Stomach (tissue), 9 donors: ENCODE measurements around the gene OSBPL6. TPM values are rescaled to one million over a fixed set of nuclear protein-coding genes. Genes with fewer than 3 reads are reported as not detected.
A peak's percentile ranks its signal among the peaks of the same experiment; 100 is the strongest.

Experiments
- DNase-seq, 2 donors: peaks; one replicate each; pipeline versions ENCODE4 v3.0.0 to v3.0.0-alpha.2; 2013 to 2019
- H3K27ac ChIP-seq, 5 donors: fragments of 200-600 bp in 4 of 5; sonication (generic) in 4 of 5; one replicate each; pipeline ENCODE4 v1.5.1; 2013 to 2019; ENCODE audit warnings: mild to moderate bottlenecking in 1 of 5, moderate library complexity in 1 of 5
- H3K27me3 ChIP-seq, 3 donors: fragments of 200-600 bp; sonication (generic); one replicate each; pipeline ENCODE4 v1.5.1; 2017 to 2019; ENCODE audit warnings: mixed run types in 1 of 3
- H3K36me3 ChIP-seq, 4 donors: fragments of 200-600 bp; sonication (generic); 1 replicate in 3 of 4; 2 replicates in 1 of 4; pipeline ENCODE4 v1.5.1; 2016 to 2019
- H3K4me1 ChIP-seq, 4 donors: fragments of 200-600 bp; sonication (generic); one replicate each; pipeline ENCODE4 v1.5.1; 2016 to 2019
- H3K4me3 ChIP-seq, 4 donors: fragments of 200-600 bp; sonication (generic) in 3 of 4; one replicate each; pipeline ENCODE4 v1.5.1; 2016 to 2019; ENCODE audit warnings: mild to moderate bottlenecking in 1 of 4
- H3K9me3 ChIP-seq, 4 donors: fragments of 200-600 bp; sonication (generic); one replicate each; pipeline ENCODE4 v1.5.1; 2016 to 2019
- CTCF ChIP-seq, 7 experiments: fragments of 450-650 bp in 4 of 7; fragments of 200-600 bp in 3 of 7; sonication (generic) in 3 of 7; IDR thresholded peaks; one replicate each; pipeline ENCODE4 v1.5.1; 2016 to 2019; ENCODE audit warnings: antibody characterized with exemption in 7 of 7, control low read depth in 2 of 7, mild to moderate bottlenecking in 1 of 7
- EP300 ChIP-seq: sonication (generic); formaldehyde crosslinking; IDR thresholded peaks from one replicate; pipeline ENCODE4 v1.6.1; 2017; ENCODE audit warnings: antibody characterized with exemption
- POLR2A ChIP-seq, 4 donors: fragments of 450-650 bp; IDR thresholded peaks; one replicate each; pipeline ENCODE4 v1.6.1; 2016; ENCODE audit warnings: antibody characterized with exemption in 4 of 4, control low read depth in 2 of 4, mild to moderate bottlenecking in 1 of 4, moderate library complexity in 1 of 4
- POLR2AphosphoS5 ChIP-seq, 3 donors: sonication (generic); formaldehyde crosslinking; IDR thresholded peaks; one replicate each; pipeline ENCODE4 v1.6.1; 2016; ENCODE audit warnings: antibody characterized with exemption in 3 of 3
- WGBS, 5 donors: extraction: QIAGEN DNeasy Blood & Tissue Kit in 3 of 5; methylation state at CpG; one replicate each; pipeline versions ENCODE4 v1.1.5 to v1.1.7; 2013 to 2018; 5-methylcytosine and 5-hydroxymethylcytosine counted together
- intact Hi-C: fragments of 100-400 bp; cut with DNase I; formaldehyde crosslinking; loops from one replicate; pipeline ENCODE4 v1.15.1; 2023; ENCODE audit warnings: low total_unique reads
- polyA plus RNA-seq, 3 donors: library from polyadenylated mRNA; stranded (reverse); fragments of 200-250 nt; gene quantifications; one replicate each; pipeline ENCODE4 v1.2.3, GENCODE V29; 2013
- total RNA-seq, 5 donors: library from RNA; depleted of rRNA; stranded (reverse); fragments of >200 nt; gene quantifications; one replicate each; pipeline versions ENCODE4 v1.1.0 to v1.2.3, GENCODE V29; 2014 to 2016
- donor health status: healthy with polysubstance abuse.
- donor health status: Bipolar disorder and iron deficiency.
- donor health status: healthy.

The OSBPL6 gene
- total and polyA plus RNA-seq, 8 donors = 0.29 to 77.6 (median 0.98) TPM

DNA sequence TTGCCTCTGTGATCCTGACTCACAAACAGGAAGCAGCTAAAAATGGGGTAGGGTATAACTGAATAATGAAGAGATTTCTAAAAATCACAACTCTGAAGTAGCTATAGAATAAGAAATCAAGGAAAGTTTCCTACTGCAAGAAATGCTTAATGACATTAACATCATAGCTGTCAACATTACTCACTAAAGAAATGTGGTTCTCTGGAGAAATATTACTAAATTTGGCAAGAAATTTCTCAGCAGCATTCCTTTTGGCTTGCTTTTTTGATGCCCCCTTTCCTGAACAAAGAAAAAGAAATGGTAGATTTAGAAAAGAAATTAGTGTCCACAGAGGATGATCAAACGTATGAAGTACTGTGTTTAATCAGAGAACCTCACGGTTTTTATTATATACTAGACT lies 247.1 kb downstream of the OSBPL6 start:
- DNase-seq = no peak
- TF ChIP-seq POLR2AphosphoS5 (IDR thresholded peaks at IDR 0.05) (no peak), CTCF (IDR thresholded peaks at IDR 0.05) (no peak), EP300 (no peak), POLR2A (IDR thresholded peaks at IDR 0.05) (no peak)
- intact Hi-C loops = no loop called here
- Histone ChIP-seq H3K27ac (no peak overlapping the region), H3K36me3 (peaks cover 45 to 100% (median 98%) of the 10 kb centered on the region in 4 donors), H3K27me3 (no peaks in the 10 kb centered on the region), H3K4me3 (no peak overlapping the region), H3K9me3 (no peaks in the 10 kb centered on the region), H3K4me1 (no peaks in the 10 kb centered on the region)
- 60 to 85% (median 79%) methylated on average over 2 of the region's 2 CpGs for WGBS, 5 donors

DNA sequence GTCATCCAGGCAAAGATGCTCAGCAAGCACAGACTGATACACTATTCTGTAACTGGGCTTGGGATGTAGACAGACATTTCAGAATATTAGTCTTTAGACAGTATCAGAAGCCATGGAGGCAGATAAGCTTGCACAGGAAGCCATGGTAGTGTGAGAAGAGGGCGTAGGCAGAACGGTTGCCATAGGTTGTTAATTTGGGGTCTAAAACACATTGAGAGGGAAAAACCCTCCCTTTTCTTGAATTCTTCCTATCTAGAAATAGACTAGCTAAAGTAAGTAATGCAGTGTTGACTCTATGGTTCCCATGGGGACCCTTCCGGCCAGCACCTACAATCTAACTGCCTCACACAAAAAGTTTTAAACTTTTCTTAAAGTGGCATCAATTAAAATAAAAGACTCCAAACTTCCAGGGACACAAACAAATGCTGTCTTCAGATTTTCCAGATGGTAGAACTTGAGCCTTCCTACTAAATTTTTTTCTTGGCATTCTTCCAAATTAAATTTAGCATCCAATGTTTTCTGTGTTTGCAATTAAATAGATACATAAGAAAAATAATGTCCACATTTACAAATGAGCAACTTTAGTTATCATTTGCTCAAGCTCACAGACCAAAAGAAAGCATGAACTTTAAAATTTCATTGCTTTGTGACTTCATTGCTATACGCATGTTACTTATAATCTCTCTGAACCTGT lies 254.8 kb downstream of the OSBPL6 start:
- Histone ChIP-seq H3K27me3 (no peaks in the 10 kb centered on the region), H3K36me3 (peaks cover 16 to 45% (median 40%) of the 10 kb centered on the region in 4 donors), H3K27ac (peak overlapping the region in 1 of 5 donors; percentile 99), H3K4me3 (peak overlapping the region; percentile 70 to 94 (median 83)), H3K9me3 (no peaks in the 10 kb centered on the region), H3K4me1 (peaks cover 7 to 40% (median 24%) of the 10 kb centered on the region in 4 donors)
- intact Hi-C loops = no loop called here
- WGBS, 5 donors = 62 to 70% (median 68%) methylated on average over 4 of the region's 4 CpGs
- DNase-seq = peak in 1 of 2 donors; percentile 41
- TF ChIP-seq POLR2AphosphoS5 (IDR thresholded peaks at IDR 0.05) (no peak), EP300 (no peak), POLR2A (IDR thresholded peaks at IDR 0.05) (no peak), CTCF (IDR thresholded peaks at IDR 0.05) (no peak)

DNA sequence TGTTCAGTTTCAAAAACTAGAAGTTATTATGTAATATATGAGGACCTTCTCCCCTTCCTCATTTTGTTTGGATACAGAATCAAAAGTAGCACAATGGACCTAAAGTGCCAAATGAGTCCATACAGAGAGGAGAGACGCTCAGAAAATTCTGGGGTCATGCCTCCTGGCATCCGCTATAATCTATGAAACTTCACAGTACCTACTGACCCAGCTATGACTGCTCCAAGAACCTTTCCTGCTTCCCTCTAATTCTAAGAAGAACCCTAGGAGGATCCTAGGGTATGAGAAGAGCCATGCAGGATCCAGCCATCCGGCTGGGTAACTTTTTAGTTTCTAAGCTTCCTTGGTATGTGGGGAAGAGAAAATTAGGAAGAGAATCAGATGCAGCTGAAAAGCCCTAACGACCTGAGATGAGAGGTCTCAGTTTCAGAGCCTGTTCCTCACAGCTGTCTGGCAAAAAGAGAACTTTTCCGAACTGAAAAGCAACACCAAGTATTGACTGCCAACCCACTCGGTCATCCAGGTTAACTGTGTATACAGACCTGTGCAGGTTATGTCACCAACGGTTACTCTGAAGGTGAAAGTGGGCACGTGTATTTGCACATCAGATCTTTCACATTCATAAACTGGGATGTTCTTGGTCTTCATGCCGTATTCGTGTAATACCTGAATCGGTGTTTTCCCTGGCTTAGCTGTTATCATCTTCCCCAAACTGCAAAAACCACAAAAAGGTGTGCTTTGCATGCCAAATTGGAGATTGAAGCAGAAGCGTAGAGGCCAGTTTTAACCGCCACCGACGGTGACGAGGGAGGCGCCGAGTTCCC lies 255.6 kb downstream of the OSBPL6 start:
- no peaks in the 10 kb centered on the region for H3K9me3 ChIP-seq
- peaks cover 13 to 37% (median 32%) of the 10 kb centered on the region in 4 donors for H3K36me3 ChIP-seq
- H3K27me3 ChIP-seq = no peaks in the 10 kb centered on the region
- DNase-seq = peak in 1 of 2 donors; percentile 74
- TF ChIP-seq POLR2AphosphoS5 (IDR thresholded peaks at IDR 0.05) = no peak
- TF ChIP-seq POLR2A (IDR thresholded peaks at IDR 0.05) = no peak
- TF ChIP-seq EP300 = no peak
- no peak for TF ChIP-seq CTCF (IDR thresholded peaks at IDR 0.05)
- intact Hi-C loops = no loop called here
- H3K4me1 ChIP-seq = peaks cover 7 to 40% (median 24%) of the 10 kb centered on the region in 4 donors
- peak overlapping the region; percentile 91 to 99 (median 99) for H3K27ac ChIP-seq
- H3K4me3 ChIP-seq = peak overlapping the region; percentile 70 to 94 (median 83)
- 4 to 11% (median 4%) methylated on average over 15 to 18 of the region's 18 CpGs for WGBS, 5 donors

DNA sequence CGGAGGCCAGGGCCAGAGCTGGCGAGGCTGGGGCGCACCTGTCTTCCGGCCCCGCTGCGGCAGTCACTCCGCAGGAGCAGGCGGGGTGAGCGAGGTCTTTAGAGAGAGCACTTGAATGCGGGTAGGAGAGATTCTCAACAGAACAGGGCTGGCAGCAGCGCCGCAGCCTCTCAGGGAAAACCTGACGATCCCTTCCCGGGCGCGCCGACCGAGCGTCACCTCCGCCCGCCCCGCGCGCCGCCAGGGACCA lies 256.1 kb downstream of the OSBPL6 start:
- DNase-seq = no peak
- TF ChIP-seq CTCF (IDR thresholded peaks at IDR 0.05) (no peak), POLR2AphosphoS5 (IDR thresholded peaks at IDR 0.05) (no peak), EP300 (no peak), POLR2A (IDR thresholded peaks at IDR 0.05) (no peak)
- intact Hi-C loops = no loop called here

More for the DNA sequence above, 256.1 kb downstream of the OSBPL6 start:
- peak overlapping the region; percentile 70 to 94 (median 83) for H3K4me3 ChIP-seq
- peaks cover 9 to 31% (median 26%) of the 10 kb centered on the region in 4 donors for H3K36me3 ChIP-seq
- WGBS, 5 donors = 0 to 1% (median 0%) methylated on average over 10 to 25 of the region's 25 CpGs
- peak overlapping the region; percentile 91 to 99 (median 99) for H3K27ac ChIP-seq
- no peaks in the 10 kb centered on the region for H3K27me3 ChIP-seq
- H3K4me1 ChIP-seq = peaks cover 7 to 40% (median 24%) of the 10 kb centered on the region in 4 donors
- H3K9me3 ChIP-seq = no peaks in the 10 kb centered on the region
